IPS-18c (cell line): ENCODE measurements around the gene AURKA.
"Not testable (repeated sequence)": the region's sequence is repeated elsewhere in the genome, so short reads cannot be mapped to it uniquely, and the experiment has no call there.

Source experiments
- H3K4me3 ChIP-seq: 2 replicates; pipeline ENCODE4 v1.7.0; 2013; ENCODE audit warnings: low read depth, mild to moderate bottlenecking, low read length, moderate library complexity; ENCODE audit not compliant: insufficient read depth
- H3K9me3 ChIP-seq: one replicate; pipeline ENCODE4 v1.6.1; 2013; ENCODE audit warnings: mild to moderate bottlenecking, low read length, moderate library complexity; ENCODE audit not compliant: control insufficient read depth, insufficient read depth

The AURKA gene

GRCh38 chr20:56350842-56351241, 41.2 kb downstream of the AURKA start:
- no peaks in the 10 kb centered on the region for H3K9me3 ChIP-seq
- H3K4me3 ChIP-seq, result no peak overlapping the region

- Histone ChIP-seq H3K9me3 (no peaks in the 10 kb centered on the region), H3K4me3 (no peak overlapping the region)
Observed at GRCh38 chr20:56348746-56349145, 43.3 kb downstream of the AURKA start.

GRCh38 chr20:56348305-56348693, 43.7 kb downstream of the AURKA start:
- no peaks in the 10 kb centered on the region for H3K9me3 ChIP-seq
- H3K4me3 ChIP-seq, result no peak overlapping the region

- no peaks in the 10 kb centered on the region for H3K9me3 ChIP-seq
Observed at GRCh38 chr20:56347628-56348304, 44.2 kb downstream of the AURKA start.

GRCh38 chr20:56345911-56346310, 46.1 kb downstream of the AURKA start:
- no peak overlapping the region for H3K4me3 ChIP-seq
- no peaks in the 10 kb centered on the region for H3K9me3 ChIP-seq

More at GRCh38 chr20:56347628-56348304, 44.2 kb downstream of the AURKA start:
- H3K4me3 ChIP-seq, result no peak overlapping the region; the same call in none of the 2 replicates

GRCh38 chr20:56343861-56344381, 48.1 kb downstream of the AURKA start:
- H3K4me3 ChIP-seq, result peak overlapping the region; percentile 44
- no peaks in the 10 kb centered on the region for H3K9me3 ChIP-seq

GRCh38 chr20:56342783-56343182, 49.2 kb downstream of the AURKA start:
- no peak overlapping the region for H3K4me3 ChIP-seq
- H3K9me3 ChIP-seq, result no peaks in the 10 kb centered on the region

- H3K9me3 ChIP-seq, H3K4me3 ChIP-seq: not testable (repeated sequence)
Observed at GRCh38 chr20:56336709-56337108, 55.3 kb downstream of the AURKA start.

- Histone ChIP-seq H3K9me3 (no peaks in the 10 kb centered on the region), H3K4me3 (no peak overlapping the region)
Observed at GRCh38 chr20:56328861-56329260, 63.2 kb downstream of the AURKA start.

GRCh38 chr20:56324806-56325205, 67.2 kb downstream of the AURKA start:
- Histone ChIP-seq H3K4me3 (no peak overlapping the region), H3K9me3 (no peaks in the 10 kb centered on the region)

GRCh38 chr20:56323656-56324055, 68.4 kb downstream of the AURKA start:
- peaks cover 2% of the 10 kb centered on the region for H3K9me3 ChIP-seq

GRCh38 chr20:56323206-56323605, 68.8 kb downstream of the AURKA start:
- H3K4me3 ChIP-seq, result no peak overlapping the region
- H3K9me3 ChIP-seq, result peaks cover 2% of the 10 kb centered on the region

More at GRCh38 chr20:56323656-56324055, 68.4 kb downstream of the AURKA start:
- no peak overlapping the region for H3K4me3 ChIP-seq

GRCh38 chr20:56322681-56323080, 69.3 kb downstream of the AURKA start:
- Histone ChIP-seq H3K9me3 (peaks cover 2% of the 10 kb centered on the region), H3K4me3 (no peak overlapping the region)
